Cardiac fibroblast (primary cell): ENCODE results near the gene PIGB.

Experiments used
- DNase-seq, 2 donors: peaks; one replicate each; pipeline versions ENCODE4 v3.0.0 to v3.0.0-alpha.2; 2010; ENCODE audit warnings: low read depth in 2 of 2
- H3K4me3 ChIP-seq, 2 donors: replicated peaks in 1 of 2; 1 replicate in 1 of 2; 2 replicates in 1 of 2; pipeline ENCODE4 v1.5.1; 2011; ENCODE audit warnings: low read depth in 2 of 2, low read length in 2 of 2, mild to moderate bottlenecking in 2 of 2, moderate library complexity in 1 of 2
- TF ChIP-seq, protein P1 (sequence below): IDR thresholded peaks from one replicate; pipeline ENCODE4 v1.5.1; 2011; ENCODE audit warnings: low read depth, mild to moderate bottlenecking, low read length, inconsistent platforms

PIGB gene

DNA sequence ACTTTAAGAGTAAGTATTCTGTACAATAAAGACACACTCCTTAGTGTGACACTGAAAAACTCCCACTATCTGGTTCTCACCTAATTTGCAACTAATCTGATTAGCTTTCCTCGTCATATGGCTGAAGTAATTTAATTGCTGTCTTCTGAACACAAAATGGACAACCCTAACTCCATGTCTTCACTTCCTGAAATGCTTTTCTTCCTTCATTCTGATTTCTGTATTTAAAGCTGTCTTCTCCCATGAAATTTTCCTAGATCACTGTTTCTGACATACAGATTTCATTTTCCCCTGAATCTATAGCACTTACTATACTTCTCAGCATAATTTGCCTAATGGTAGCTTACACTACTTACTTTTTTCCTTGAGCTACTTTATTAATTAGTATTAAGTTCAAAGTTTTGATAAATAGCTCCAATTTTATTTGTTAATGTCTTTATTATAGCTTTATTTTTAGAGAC is 82.8 kb downstream of the PIGB start:
- no peak for DNase-seq
- no peak overlapping the region for H3K4me3 ChIP-seq
- TF ChIP-seq, protein P1, sequence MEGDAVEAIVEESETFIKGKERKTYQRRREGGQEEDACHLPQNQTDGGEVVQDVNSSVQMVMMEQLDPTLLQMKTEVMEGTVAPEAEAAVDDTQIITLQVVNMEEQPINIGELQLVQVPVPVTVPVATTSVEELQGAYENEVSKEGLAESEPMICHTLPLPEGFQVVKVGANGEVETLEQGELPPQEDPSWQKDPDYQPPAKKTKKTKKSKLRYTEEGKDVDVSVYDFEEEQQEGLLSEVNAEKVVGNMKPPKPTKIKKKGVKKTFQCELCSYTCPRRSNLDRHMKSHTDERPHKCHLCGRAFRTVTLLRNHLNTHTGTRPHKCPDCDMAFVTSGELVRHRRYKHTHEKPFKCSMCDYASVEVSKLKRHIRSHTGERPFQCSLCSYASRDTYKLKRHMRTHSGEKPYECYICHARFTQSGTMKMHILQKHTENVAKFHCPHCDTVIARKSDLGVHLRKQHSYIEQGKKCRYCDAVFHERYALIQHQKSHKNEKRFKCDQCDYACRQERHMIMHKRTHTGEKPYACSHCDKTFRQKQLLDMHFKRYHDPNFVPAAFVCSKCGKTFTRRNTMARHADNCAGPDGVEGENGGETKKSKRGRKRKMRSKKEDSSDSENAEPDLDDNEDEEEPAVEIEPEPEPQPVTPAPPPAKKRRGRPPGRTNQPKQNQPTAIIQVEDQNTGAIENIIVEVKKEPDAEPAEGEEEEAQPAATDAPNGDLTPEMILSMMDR = no peak

DNA sequence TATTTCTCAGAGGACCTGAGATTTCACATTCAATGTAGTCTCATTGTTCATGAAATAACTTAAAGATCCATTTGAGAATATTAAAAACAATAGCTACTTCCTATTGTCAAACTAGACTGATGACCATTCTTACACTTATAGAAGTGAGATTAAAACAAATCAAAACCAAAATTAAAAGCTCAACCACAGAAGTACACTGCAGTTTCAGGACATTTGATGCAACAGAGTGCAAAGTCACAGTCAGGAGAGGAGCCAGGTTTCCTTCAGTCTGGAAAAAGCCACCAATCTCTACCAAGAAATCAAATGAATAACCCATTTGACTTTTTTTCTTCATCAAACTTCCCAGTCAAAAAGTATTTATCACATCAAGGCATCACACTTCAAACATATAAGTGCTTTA is 83.7 kb downstream of the PIGB start:
- TF ChIP-seq, protein P1 = no peak
- H3K4me3 ChIP-seq = no peak overlapping the region
- peak; percentile 13 to 23 for DNase-seq

DNA sequence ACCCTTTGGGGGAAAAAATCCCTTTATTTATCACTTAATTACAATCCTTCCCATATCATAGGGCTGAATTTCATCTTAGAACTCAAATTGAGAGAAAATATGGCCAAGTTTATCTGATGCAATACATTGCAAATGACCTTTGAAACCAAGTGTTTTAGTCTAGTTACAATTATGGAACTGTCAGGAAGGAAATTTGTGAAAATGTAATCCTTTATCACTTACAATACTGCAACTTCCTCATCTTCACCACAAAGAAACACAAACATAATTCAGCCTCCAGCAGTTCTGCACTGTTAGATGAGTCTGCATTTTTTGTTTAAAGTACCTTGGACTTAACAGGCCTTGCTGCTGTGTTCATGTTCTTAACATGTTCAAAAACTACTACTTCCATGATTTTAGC is 84.5 kb downstream of the PIGB start:
- peak; percentile 54 to 55 for DNase-seq
- TF ChIP-seq, protein P1 = no peak
- no peak overlapping the region for H3K4me3 ChIP-seq
